AG04449 (cell line): Measurements from ENCODE around the gene NOS1AP.

Experiments used
- CTCF ChIA-PET: fragments of 350-600 bp; formaldehyde crosslinking; extraction: SDS; loops from one replicate; lab custom pipeline; 2021; ENCODE audit warnings: antibody characterized with exemption; lab: Yijun Ruan, JAX
- POLR2A ChIA-PET: fragments of 400-600, 350-600 bp; formaldehyde crosslinking; extraction: SDS; loops from one replicate; lab custom pipeline; 2020; ENCODE audit warnings: antibody characterized with exemption, inconsistent platforms; lab: Yijun Ruan, JAX
- DNase-seq: peaks from one replicate; pipeline ENCODE4 v3.0.0-alpha.2; 2010; ENCODE audit warnings: low read depth, low spot score
- H3K4me3 ChIP-seq: 2 replicates; pipeline ENCODE4 v1.5.1; 2011; ENCODE audit warnings: low read depth, mild to moderate bottlenecking, control low read depth, low read length
- CTCF ChIP-seq: IDR thresholded peaks from one replicate; pipeline ENCODE4 v1.5.1; 2011; ENCODE audit warnings: mild to moderate bottlenecking, moderate library complexity, low read length, control low read depth, inconsistent platforms; ENCODE audit not compliant: insufficient read depth; ENCODE audit errors: missing control alignments

NOS1AP gene

GRCh38 chr1:162310337-162310736 is 240.8 kb downstream of the NOS1AP start:
- H3K4me3 ChIP-seq = no peak overlapping the region
- CTCF ChIA-PET = no interaction called here
- POLR2A ChIA-PET = no interaction called here
- no peak for TF ChIP-seq CTCF
- DNase-seq = no peak

GRCh38 chr1:162314206-162314605 is 244.7 kb downstream of the NOS1AP start:
- no peak for DNase-seq
- H3K4me3 ChIP-seq = no peak overlapping the region
- POLR2A ChIA-PET = no interaction called here
- CTCF ChIA-PET = interaction anchor here (1.1 kb wide), 1 partner anchor 261 kb away, joined by 3 read pairs; no protein-coding TSS in a partner anchor
- no peak for TF ChIP-seq CTCF

GRCh38 chr1:162315673-162316072 is 246.2 kb downstream of the NOS1AP start:
- no peak for TF ChIP-seq CTCF
- ChIA-PET CTCF (interaction anchor here (1.1 kb wide), 1 partner anchor 260 kb away, joined by 3 read pairs; no protein-coding TSS in a partner anchor), POLR2A (no interaction called here)
- DNase-seq = no peak
- H3K4me3 ChIP-seq = no peak overlapping the region

GRCh38 chr1:162316187-162316586 is 246.7 kb downstream of the NOS1AP start:
- no peak for DNase-seq
- no peak for TF ChIP-seq CTCF
- H3K4me3 ChIP-seq = no peak overlapping the region
- ChIA-PET CTCF (interaction anchor here (1.1 kb wide), 1 partner anchor 260 kb away, joined by 3 read pairs; no protein-coding TSS in a partner anchor), POLR2A (no interaction called here)

GRCh38 chr1:162317621-162318020 is 248.1 kb downstream of the NOS1AP start:
- no peak overlapping the region for H3K4me3 ChIP-seq
- ChIA-PET POLR2A (no interaction called here), CTCF (interaction anchor here (0.9 kb wide), 1 partner anchor 9 kb away, joined by 3 read pairs; no protein-coding TSS in a partner anchor)
- DNase-seq = no peak
- no peak for TF ChIP-seq CTCF

GRCh38 chr1:162319493-162320175 is 250.1 kb downstream of the NOS1AP start:
- no peak for TF ChIP-seq CTCF
- no peak for DNase-seq
- ChIA-PET CTCF (interaction anchor here (1.1 kb wide), 1 partner anchor 19 kb away, joined by 3 read pairs; no protein-coding TSS in a partner anchor), POLR2A (no interaction called here)
- H3K4me3 ChIP-seq = no peak overlapping the region
